ENCODE data around the gene TDRD12. TPM values are rescaled to one million over a fixed set of nuclear protein-coding genes. Genes with fewer than 3 reads are reported as not detected.
"Not testable (repeated sequence)": the region's sequence is repeated elsewhere in the genome, so short reads cannot be mapped to it uniquely, and the experiment has no call there.

Gene TDRD12
- total RNA-seq, 2 experiments from 2014 or later: 0.21 to 0.25 TPM

DNA sequence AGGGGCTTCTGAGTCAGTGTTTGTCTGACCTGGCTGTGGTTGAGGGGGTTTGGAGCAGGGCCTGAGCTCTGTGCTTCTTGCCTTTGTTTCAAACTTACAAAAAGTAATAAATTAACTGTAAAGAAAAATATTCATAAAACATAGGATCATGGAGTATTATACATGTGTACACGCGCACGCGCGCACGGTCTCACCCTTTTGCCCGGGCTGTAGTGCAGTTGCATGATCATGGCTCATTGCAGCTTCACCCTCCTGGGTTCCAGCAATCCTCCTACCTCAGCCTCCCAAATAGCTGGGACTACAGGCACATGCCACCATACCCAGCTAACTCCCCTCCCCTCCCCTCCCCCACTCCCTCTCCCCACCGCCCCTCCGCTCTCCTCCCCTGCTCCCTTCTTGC lies 23.5 kb downstream of the TDRD12 start:
- no peak for DNase-seq
- Mint-ChIP-seq H3K27ac (no peak overlapping the region), H3K36me3 (ENCODE audit: low read depth) (no peaks in the 10 kb centered on the region), H3K4me3 (no peak overlapping the region), H3K9me3 (no peaks in the 10 kb centered on the region), H3K27me3 (ENCODE audit: low read depth) (peaks cover 14% of the 10 kb centered on the region), H3K4me1 (ENCODE audit: low read depth) (peaks cover 8% of the 10 kb centered on the region)
- intact Hi-C loops (cut with micrococcal nuclease): no loop called here
- CTCF ChIA-PET: no interaction called here

- Mint-ChIP-seq H3K4me1 (ENCODE audit: low read depth) (peaks cover 11% of the 10 kb centered on the region), H3K4me3 (no peak overlapping the region), H3K36me3 (ENCODE audit: low read depth) (no peaks in the 10 kb centered on the region), H3K27ac (no peak overlapping the region), H3K9me3 (no peaks in the 10 kb centered on the region), H3K27me3 (ENCODE audit: low read depth) (peaks cover 17% of the 10 kb centered on the region)
- intact Hi-C loops (cut with micrococcal nuclease): no loop called here
- CTCF ChIA-PET: no interaction called here
- no peak for DNase-seq
Observed at GRCh38 chr19:32743447-32743846, 23.9 kb downstream of the TDRD12 start.

DNA sequence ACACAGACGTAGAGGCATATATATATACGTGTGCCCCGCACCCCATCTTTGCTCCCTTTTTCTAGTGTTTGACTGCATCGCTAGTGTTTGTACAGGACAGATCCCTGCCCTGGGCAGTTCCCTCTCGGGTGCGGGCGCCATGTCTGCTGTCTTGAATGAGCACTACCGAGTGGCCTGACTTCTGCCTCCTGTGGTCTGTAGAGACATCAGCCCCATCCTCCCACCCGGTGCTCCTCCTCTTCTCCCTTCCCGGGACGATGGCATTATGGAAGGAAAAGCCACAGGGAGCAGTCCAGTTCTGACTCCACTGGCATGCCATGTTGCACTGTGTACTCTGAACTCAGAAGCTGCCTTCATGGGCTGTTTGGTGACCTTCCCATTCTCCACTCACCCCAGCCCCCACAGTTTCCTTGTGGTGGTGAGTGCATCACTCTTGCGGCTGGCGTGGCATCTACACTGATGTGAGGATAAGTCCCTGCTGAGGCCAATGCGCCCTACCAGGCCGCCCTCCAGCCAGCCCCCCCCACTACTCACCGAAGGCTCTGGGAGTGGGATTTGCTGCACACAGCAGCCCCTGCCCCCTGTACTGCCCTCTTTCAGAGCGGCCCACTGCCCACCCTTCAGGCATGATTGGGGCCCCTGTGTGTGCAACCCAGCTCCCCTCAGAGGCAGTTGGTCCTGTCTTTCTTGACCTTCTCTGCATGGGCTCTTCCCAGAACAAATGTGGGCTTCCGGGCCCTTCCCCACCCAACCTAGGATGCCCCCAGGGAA lies 25.2 kb downstream of the TDRD12 start:
- H3K4me1 Mint-ChIP-seq (ENCODE audit: low read depth): peaks cover 14% of the 10 kb centered on the region
- DNase-seq: no peak
- H3K27me3 Mint-ChIP-seq (ENCODE audit: low read depth): peaks cover 12% of the 10 kb centered on the region
- no peaks in the 10 kb centered on the region for H3K36me3 Mint-ChIP-seq (ENCODE audit: low read depth)
- no peak overlapping the region for H3K4me3 Mint-ChIP-seq
- intact Hi-C loops (cut with micrococcal nuclease): no loop called here
- CTCF ChIA-PET: interaction anchor here (0.5 kb wide), 1 partner anchor 379 kb away, joined by 3 read pairs; no protein-coding TSS in a partner anchor
- H3K9me3 Mint-ChIP-seq: no peaks in the 10 kb centered on the region
- H3K27ac Mint-ChIP-seq: no peak overlapping the region

DNA sequence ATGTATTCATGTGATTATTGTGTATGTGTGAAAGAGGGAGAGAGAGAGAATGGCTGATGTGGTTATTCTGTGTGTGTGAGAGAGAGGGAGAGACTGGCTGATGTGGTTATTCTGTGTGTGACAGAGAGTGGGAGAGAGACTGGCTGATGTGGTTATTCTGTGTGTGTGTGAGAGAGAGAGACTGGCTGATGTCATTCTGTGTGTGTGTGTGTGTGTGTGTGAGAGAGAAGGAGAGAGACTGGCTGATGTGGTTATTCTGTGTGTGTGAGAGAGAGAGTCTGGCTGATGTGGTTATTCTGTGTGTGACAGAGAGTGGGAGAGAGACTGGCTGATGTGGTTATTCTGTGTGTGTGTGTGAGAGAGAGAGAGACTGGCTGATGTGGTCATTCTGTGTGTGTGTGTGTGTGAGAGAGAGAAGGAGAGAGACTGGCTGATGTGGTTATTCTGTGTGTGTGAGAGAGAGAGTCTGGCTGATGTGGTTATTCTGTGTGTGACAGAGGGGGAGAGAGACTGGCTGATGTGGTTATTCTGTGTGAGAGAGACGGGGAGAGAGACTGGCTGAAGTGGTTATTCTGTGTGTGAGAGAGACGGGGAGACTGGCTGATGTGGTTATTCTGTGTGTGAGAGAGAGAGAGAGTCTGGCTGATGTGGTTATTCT lies 26.2 kb downstream of the TDRD12 start:
- CTCF ChIA-PET; H3K36me3 Mint-ChIP-seq (ENCODE audit: low read depth); H3K4me3 Mint-ChIP-seq; H3K27ac Mint-ChIP-seq; H3K9me3 Mint-ChIP-seq: not testable (repeated sequence)
- Mint-ChIP-seq H3K4me1 (ENCODE audit: low read depth) (peaks cover 14% of the 10 kb centered on the region), H3K27me3 (ENCODE audit: low read depth) (peaks cover 11% of the 10 kb centered on the region)
- intact Hi-C loops (cut with micrococcal nuclease): loop anchor here (2.0 kb wide), 2 partner anchors 49 to 55 kb away; partner anchors contain the start of gene NUDT19
- DNase-seq: peak; percentile 18

GRCh38 chr19:32746631-32747196 lies 27.1 kb downstream of the TDRD12 start:
- CTCF ChIA-PET; H3K36me3 Mint-ChIP-seq (ENCODE audit: low read depth); H3K27ac Mint-ChIP-seq; H3K9me3 Mint-ChIP-seq; H3K4me3 Mint-ChIP-seq: not testable (repeated sequence)
- H3K27me3 Mint-ChIP-seq (ENCODE audit: low read depth): peaks cover 12% of the 10 kb centered on the region
- peak; percentile 37 for DNase-seq
- peaks cover 14% of the 10 kb centered on the region for H3K4me1 Mint-ChIP-seq (ENCODE audit: low read depth)
- intact Hi-C loops (cut with micrococcal nuclease): loop anchor here (2.0 kb wide), 2 partner anchors 48 to 56 kb away; partner anchors contain the start of gene NUDT19

GRCh38 chr19:32748497-32748896 lies 28.9 kb downstream of the TDRD12 start:
- intact Hi-C loops (cut with micrococcal nuclease): no loop called here
- peaks cover 16% of the 10 kb centered on the region for H3K27me3 Mint-ChIP-seq (ENCODE audit: low read depth)
- H3K36me3 Mint-ChIP-seq (ENCODE audit: low read depth): no peaks in the 10 kb centered on the region
- H3K27ac Mint-ChIP-seq: no peak overlapping the region
- H3K4me3 Mint-ChIP-seq: no peak overlapping the region
- peaks cover 14% of the 10 kb centered on the region for H3K4me1 Mint-ChIP-seq (ENCODE audit: low read depth)
- CTCF ChIA-PET: no interaction called here
- no peak for DNase-seq
- H3K9me3 Mint-ChIP-seq: no peaks in the 10 kb centered on the region

- Mint-ChIP-seq H3K9me3 (no peaks in the 10 kb centered on the region), H3K4me3 (no peak overlapping the region), H3K36me3 (ENCODE audit: low read depth) (no peaks in the 10 kb centered on the region), H3K27ac (no peak overlapping the region), H3K4me1 (ENCODE audit: low read depth) (peaks cover 14% of the 10 kb centered on the region), H3K27me3 (ENCODE audit: low read depth) (peaks cover 16% of the 10 kb centered on the region)
- intact Hi-C loops (cut with micrococcal nuclease): no loop called here
- CTCF ChIA-PET: no interaction called here
- DNase-seq: no peak
Observed at GRCh38 chr19:32748948-32749347, 29.4 kb downstream of the TDRD12 start.

GRCh38 chr19:32749361-32749760 lies 29.8 kb downstream of the TDRD12 start:
- peaks cover 14% of the 10 kb centered on the region for H3K4me1 Mint-ChIP-seq (ENCODE audit: low read depth)
- no peak overlapping the region for H3K27ac Mint-ChIP-seq
- CTCF ChIA-PET: no interaction called here
- no peaks in the 10 kb centered on the region for H3K9me3 Mint-ChIP-seq
- intact Hi-C loops (cut with micrococcal nuclease): no loop called here
- H3K27me3 Mint-ChIP-seq (ENCODE audit: low read depth): peaks cover 18% of the 10 kb centered on the region
- no peak overlapping the region for H3K4me3 Mint-ChIP-seq
- no peak for DNase-seq
- no peaks in the 10 kb centered on the region for H3K36me3 Mint-ChIP-seq (ENCODE audit: low read depth)

- Mint-ChIP-seq H3K4me3 (no peak overlapping the region), H3K4me1 (ENCODE audit: low read depth) (peaks cover 11% of the 10 kb centered on the region), H3K9me3 (no peaks in the 10 kb centered on the region), H3K36me3 (ENCODE audit: low read depth) (no peaks in the 10 kb centered on the region), H3K27ac (no peak overlapping the region), H3K27me3 (ENCODE audit: low read depth) (peaks cover 24% of the 10 kb centered on the region)
- CTCF ChIA-PET: no interaction called here
- no peak for DNase-seq
- intact Hi-C loops (cut with micrococcal nuclease): no loop called here
Observed at GRCh38 chr19:32750441-32751055, 31.0 kb downstream of the TDRD12 start.

DNA sequence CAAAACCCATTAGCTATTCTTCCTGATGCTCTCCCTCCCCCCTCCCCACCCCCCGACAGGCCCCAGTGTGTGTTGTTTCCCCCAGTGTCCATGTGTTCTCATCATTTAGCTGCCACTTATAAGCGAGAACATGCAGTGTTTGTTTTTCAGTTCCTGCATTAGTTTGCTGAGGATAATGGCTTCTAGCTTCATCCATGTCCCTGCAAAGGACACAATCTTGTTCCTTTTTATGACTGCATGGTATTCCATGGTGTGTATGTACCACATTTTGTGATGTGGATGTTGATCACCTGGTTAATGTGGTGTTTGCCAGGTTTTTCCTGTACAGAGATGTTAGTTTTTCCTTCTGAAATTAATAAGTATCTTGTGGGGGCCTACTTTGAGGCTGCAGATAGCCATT lies 31.5 kb downstream of the TDRD12 start:
- H3K9me3 Mint-ChIP-seq: no peaks in the 10 kb centered on the region
- no peak overlapping the region for H3K27ac Mint-ChIP-seq
- no peak for DNase-seq
- H3K36me3 Mint-ChIP-seq (ENCODE audit: low read depth): no peaks in the 10 kb centered on the region
- peaks cover 11% of the 10 kb centered on the region for H3K4me1 Mint-ChIP-seq (ENCODE audit: low read depth)
- no peak overlapping the region for H3K4me3 Mint-ChIP-seq
- intact Hi-C loops (cut with micrococcal nuclease): no loop called here
- peaks cover 24% of the 10 kb centered on the region for H3K27me3 Mint-ChIP-seq (ENCODE audit: low read depth)
- CTCF ChIA-PET: no interaction called here

- H3K27ac Mint-ChIP-seq: no peak overlapping the region
- no peaks in the 10 kb centered on the region for H3K4me1 Mint-ChIP-seq (ENCODE audit: low read depth)
- H3K9me3 Mint-ChIP-seq: no peaks in the 10 kb centered on the region
- no peak overlapping the region for H3K4me3 Mint-ChIP-seq
- peaks cover 14% of the 10 kb centered on the region for H3K27me3 Mint-ChIP-seq (ENCODE audit: low read depth)
- intact Hi-C loops (cut with micrococcal nuclease): no loop called here
- CTCF ChIA-PET: interaction anchor here (0.7 kb wide), 1 partner anchor 27 kb away, joined by 3 read pairs; no protein-coding TSS in a partner anchor
- no peaks in the 10 kb centered on the region for H3K36me3 Mint-ChIP-seq (ENCODE audit: low read depth)
- DNase-seq: no peak
Observed at GRCh38 chr19:32757189-32757588, 37.6 kb downstream of the TDRD12 start.

- H3K27me3 Mint-ChIP-seq (ENCODE audit: low read depth); intact Hi-C loops (cut with micrococcal nuclease); DNase-seq; H3K36me3 Mint-ChIP-seq (ENCODE audit: low read depth); H3K27ac Mint-ChIP-seq; CTCF ChIA-PET; H3K4me3 Mint-ChIP-seq; H3K9me3 Mint-ChIP-seq; H3K4me1 Mint-ChIP-seq (ENCODE audit: low read depth): not testable (repeated sequence)
Observed at GRCh38 chr19:32765365-32765764, 45.8 kb downstream of the TDRD12 start.
